Inflammatory macrophage treated with lipopolysaccharide for 1 hour (primary cell): Measurements from ENCODE around the gene PAPSS2.

Experiments
- DNase-seq, 2 donors: peaks; one replicate each; pipeline ENCODE4 v3.0.0-alpha.2; 2020 to 2022

The PAPSS2 gene

DNA sequence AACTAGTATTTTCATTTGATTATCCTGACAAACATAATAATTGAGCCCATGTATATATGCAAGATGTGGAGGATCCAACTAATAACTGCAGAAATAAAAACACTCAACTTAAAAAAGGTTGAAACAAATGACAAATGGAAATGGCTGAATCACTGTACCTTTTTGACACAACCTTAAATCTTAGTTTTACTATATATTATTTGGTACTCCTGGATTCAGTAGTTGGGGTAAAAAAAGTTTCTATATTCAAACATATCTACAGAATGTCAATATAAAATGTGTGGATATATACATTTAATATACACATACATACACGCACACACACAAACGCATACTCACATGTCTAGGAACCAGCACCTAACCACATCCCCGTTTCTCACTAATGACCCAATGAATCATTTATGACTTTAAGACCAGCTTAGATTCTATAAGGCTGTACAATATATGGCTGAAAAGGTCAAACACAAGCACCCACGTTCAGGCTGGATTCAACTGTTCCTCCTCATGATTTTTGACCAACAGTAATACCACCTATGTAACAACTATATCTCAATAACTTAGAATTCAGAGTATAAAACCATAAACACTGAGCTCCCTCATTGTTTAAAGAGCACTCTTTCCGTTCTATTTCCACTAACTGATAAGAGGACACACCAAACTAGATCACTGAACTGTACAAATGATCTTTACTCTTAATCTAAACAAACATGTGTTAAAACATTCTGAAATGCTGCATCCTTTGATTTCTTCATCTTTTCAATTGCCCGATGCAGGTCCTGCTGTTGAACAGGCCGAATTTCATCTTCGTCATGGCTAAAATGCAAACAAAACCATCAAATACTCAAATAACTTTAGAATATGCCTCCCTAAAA is 94.6 kb downstream of the PAPSS2 start:
- DNase-seq: no peak

DNA sequence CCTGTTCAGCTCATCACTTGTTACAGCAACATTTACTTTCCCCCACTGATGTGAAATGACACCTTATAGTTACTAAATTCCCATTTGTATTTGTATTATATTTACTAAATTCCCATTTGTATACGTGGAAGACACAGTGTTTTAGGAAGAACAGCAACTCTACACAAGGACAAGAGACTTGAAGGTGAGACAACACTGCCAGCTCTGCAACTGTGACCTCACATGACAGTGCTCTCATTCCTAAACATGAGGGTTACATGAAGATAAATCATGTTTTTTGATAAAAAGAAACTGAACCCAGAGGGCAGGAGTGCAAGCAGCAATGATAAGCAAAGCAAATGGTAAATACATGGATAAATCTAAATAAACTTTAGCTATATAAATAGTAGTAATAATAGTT is 98.0 kb downstream of the PAPSS2 start:
- no peak for DNase-seq

DNA sequence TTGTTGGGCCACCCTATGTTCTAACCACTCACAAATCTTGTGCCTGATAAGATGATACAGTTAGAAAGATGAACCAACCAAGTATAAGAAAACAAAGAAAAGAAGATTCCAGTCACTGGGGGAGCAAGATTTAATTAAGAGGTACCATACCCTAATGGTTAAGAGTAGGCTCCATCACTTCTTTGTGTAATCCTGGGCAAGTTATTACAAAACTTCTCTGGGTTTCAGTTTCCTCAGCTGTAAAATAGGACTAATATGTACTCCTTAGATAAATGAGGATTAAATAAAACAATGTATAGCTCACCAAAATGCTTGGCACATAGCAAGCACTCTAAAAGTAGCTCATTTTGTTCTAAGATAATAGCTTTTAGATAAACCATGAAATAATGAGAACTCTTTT is 99.9 kb downstream of the PAPSS2 start:
- peak; percentile 50 to 62 for DNase-seq

DNA sequence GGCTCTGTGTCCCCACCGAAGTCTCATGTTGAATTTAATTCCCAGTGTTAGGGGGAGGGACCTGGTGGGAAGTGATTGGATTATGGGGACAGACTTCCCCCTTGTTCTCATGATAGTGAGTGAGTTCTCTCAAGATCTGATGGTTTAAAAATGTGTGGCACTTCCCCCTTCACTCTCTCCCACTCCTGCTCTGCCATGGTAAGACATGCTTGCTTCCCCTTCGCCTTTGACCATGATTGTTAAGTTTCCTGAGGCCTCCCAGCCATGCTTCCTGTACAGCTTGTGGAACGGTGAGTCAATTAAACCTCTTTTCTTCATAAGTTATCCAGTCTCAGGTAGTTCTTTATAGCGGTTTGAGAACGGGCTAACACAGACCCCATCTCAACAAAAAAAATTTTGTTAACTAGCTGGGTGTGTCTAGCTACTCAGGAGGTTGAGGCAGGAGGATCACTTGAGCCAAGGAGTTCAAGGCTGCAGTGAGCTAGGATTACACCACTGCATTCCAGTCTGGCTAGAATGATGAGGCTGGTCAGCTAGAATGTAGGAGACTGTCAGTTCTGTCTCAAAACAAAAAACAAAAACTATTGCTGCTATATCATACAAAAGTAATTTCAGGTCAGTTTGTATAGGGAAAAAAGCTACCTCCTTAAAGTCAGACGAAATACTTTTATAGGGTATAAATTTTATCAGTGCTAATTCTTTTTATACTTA is 100.7 kb downstream of the PAPSS2 start:
- DNase-seq: peak; percentile 71 to 87

DNA sequence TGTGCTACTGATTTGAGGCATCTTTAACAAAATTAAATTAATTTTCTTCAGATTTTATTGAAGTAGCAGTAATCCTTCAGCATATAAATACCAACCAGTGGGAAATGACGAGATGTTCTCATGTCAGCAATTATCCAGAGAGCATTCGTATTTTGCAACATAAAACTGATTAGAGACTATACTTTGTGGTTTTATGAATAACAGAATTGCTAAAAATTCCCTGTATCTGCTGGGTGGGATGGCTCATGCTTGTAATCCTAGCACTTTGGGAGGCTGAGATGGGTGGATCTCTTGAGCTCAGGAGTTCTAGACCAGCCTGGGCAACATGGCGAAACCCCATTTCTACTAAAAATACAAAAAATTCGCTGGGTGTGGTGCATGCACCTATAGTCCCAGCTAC is 101.5 kb downstream of the PAPSS2 start:
- peak; percentile 13 to 53 for DNase-seq

DNA sequence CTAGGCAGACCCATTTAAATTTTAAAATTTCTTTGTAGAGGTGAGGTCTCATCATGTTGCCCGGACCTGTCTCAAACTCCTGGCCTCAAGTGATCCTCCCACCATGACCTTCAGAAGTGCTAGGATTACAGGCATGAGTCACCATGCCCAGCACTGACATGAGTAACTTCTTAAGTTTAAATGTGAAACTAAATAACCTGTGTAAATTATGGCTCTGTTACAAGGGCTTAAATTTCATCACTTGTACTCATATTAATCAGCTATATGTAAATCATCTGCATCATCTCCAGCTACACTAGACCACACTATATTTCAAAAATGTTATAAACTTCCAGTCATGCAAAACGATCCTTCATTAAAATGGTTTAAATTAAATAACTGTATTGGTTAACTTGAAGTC is 102.2 kb downstream of the PAPSS2 start:
- DNase-seq: peak; percentile 67 to 86

DNA sequence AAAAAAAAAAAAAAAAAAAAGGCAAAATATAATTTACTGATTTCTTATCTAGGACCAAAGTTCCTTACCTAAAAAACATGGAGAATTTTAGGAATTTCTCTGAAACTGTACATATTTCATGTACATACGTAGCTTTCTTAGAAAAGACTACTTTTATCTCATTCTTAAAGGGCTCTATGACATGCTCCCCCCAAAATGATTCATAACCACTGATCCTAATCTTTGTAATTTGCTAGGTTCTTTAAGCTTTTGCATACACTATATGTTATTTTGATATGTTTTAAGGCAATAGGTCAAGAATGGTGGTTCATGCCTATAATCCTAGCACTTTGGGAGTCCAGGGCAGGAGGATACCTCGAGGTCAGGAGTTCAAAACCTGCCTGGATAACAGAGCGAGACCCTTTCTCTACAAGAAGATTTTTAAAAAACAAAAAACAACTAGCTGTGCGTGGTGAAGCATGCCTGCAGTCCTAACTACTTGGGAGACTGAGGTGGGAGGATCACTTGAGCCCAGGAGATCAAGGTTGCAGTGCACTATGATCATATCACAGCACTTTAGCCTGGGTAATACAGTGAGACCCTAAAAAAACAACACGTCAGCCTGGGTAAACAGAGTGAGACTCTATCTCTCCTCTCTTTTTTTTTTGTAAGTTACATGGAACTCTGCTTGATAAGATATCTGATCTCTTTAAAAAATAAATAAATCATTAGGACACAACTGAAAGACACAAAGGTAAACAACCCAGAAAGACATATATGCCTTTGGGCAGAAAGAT is 103.6 kb downstream of the PAPSS2 start:
- no peak for DNase-seq

DNA sequence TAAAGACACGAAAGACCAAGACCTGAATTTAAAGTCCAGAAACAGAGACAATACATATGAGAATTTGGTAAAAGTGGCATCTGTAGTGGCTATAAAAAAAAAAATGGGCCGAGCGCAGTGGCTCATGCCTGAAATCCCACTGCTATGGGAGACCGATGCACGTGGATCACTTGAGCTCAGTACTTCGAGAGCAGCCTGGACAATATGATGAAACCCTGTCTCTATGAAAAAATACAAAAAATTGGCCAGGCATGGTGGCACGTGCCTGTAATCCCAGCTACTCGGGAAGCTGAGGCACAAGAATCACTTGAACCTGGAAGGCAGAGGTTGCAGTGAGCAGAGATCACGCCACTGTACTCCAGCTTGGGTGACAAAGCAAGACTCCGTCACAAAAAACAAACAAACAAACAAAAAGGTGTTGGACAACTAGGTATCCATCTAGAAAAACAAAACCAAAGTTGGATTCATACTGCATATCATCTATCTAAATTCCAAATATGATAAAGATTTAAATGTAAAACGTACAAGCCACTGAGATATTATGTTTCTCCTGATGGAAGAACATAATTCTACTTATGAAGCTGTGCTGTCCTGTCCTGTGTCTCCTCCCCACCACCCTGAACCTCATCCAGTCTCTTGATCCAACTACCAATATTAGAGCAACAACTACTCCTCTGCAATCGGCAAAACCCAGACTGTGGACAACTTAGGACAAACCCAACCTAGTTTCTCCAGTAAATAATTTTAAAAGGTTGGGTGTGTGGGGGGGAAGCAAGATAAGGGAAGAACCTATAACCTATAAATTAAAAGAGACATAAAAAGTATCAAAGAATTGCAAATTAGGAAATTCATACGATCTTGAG is 104.6 kb downstream of the PAPSS2 start:
- no peak for DNase-seq

DNA sequence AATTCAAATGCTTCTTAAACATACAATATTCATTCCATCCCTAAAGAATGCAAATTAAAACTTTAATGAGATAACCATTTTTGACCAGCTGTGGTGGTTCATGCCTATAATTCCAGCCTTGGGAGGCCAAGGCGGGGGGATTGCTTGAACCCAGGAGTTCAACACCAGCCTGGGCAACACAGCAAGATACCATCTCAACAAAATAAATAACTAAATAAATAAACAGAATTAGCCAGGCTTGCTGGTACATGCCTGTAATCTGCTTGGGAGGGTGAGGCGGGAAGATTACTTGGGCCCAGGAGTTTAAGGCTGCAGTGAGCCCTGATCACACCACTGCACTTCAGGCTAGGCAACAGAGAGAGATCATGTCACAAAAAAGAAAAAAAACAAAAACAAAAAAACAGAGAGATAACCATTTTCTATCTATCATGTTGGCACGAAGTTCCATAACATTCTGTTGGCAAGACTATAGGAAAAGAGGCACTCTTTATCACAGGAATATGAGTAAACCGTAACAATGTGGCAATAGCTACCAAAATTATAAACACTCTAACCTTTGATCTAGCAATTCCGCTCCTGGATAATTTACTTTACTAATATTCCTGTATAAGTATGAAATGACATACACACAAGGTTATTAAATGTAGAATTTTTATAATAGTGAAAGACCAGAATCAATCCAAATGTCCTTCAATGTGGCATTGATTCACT is 106.1 kb downstream of the PAPSS2 start:
- DNase-seq: no peak

DNA sequence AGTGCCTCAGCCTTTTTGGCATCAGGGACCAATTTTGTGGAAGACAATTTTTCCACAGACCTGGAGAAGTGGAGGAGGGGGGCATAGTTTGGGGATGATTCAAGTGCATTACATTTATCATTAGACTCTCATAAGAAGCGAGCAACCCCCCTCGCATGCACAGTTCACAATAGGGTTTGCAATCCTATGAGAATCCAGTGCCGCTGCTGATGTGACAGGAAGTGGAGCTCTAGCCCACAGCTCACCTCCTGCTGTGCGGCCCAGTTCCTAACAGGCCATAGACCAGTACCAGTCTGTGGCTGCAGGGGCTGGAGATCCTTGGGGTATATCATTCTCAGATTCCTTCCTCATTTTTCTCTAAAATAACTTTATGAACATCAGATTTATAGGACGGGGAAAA is 107.6 kb downstream of the PAPSS2 start:
- no peak for DNase-seq

DNA sequence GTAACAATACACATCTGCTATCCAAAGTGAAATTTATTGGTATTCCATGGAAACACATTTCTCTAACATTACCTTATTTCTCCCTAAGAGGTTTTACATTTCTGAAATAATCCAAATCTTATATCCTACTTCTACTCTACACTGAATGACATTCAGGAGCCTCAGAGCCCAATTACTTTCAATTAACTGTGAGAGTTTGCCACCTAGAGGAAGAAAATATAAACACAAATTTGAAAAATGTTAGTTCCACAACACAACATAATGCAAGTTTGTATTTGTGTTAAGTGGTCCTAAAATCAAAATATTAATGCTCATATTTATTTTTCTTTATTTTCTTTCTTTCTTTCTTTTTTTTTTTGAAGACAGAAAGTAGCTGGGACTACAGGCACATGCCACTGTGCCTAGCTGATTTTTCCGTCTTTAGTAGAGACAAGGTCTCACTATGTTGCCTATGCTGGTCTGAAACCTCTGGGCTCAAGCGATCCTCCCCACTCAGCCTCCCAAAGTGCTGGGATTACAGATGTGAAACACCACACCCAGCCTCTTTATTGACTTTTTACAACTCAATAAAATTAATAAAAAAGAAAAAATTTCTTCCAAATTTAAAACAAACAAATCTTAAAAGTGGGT is 112.3 kb downstream of the PAPSS2 start:
- DNase-seq: peak; percentile 29 to 82

DNA sequence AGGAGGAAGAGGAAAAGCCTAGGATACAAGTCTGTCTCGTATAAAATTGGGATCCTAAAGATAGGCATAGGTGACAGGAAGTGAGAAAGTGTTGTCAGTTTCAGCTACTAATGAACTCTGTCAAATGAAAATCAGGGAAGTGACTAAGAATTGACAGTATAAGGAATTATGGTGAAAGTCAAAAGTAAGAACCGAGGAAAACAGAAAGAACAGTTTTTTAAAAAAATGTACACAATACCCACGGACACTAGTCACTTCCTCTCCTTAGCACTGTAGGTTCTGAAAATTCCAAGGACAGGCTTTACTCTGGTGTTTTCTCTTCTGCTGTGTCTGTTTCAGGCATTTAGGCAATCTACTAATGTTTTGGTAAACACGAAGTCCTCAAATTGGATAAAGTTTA is 116.1 kb downstream of the PAPSS2 start:
- peak; percentile 42 to 68 for DNase-seq

DNA sequence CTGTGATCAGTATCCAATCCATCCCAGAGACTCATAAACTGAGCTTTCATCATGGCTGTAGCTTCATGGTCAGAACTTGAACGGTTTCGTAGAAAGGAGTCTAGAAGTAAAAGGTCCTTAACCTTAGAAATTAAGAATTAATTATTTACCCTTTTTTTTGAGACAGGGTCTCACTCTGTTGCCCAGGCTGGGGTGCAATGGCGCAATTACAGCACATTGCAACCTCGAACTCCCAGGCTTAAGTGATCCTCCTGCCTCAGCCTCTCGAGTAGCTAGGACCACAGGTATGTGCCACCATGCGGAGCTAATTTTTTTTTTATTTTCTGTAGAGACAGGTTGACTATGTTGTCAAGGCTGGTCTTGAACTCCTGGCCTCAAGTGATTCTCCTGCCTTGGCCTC is 116.7 kb downstream of the PAPSS2 start:
- no peak for DNase-seq

DNA sequence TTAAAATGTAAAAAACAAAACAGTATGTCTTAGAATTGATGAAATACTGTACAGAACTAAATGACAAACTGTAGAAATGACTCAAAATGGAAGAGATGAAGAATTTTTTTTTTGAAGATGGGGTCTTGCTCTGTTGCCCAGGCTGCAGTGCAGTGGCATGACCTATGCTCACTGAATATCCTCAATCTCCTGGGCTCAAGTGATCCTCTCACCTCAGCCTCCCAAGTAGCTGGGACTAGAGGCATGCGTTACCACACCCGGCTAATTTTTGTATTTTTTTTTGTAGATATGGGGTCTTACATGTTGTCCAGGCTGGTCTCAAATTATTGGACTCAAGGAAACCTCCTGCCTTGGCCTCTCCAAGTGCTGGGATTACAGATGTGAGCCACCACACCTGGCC is 121.9 kb downstream of the PAPSS2 start:
- DNase-seq: no peak

DNA sequence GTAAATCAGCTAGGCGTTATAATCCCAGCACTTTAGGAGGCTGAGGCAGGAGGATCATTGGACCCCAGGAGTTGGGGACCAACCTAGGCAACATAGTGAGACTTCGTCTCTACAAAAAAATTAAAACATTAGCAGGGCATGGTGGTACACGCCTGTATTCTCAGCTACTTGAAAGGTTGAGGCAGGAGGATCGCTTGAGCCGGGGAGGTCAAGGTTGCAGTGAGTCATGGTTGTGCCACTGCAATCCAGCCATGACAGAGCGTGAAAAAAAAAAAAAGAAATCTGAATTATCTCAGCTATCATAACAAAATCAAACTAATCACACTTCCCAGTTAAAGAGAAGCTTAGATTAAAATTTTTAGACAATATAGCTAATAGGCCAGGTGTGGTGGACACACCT is 123.0 kb downstream of the PAPSS2 start:
- no peak for DNase-seq

DNA sequence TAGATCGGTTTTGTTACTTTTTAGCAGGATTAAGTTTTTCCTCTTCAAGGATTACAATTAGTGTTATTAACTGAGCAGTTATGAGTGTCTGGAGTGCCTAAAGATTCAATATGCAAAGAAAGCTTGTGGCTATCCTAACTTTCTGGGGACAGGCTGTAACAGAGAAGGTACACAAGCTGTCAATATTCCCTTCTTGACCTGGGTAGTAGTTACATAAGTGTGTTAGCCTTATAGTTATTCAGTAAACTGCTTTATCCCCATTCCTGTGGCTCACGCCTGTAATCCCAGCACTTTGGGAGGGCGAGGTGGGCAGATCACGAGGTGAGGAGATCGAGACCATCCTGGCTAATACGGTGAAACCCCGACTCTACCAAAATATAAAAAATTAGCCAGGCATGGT is 126.7 kb downstream of the PAPSS2 start:
- no peak for DNase-seq

DNA sequence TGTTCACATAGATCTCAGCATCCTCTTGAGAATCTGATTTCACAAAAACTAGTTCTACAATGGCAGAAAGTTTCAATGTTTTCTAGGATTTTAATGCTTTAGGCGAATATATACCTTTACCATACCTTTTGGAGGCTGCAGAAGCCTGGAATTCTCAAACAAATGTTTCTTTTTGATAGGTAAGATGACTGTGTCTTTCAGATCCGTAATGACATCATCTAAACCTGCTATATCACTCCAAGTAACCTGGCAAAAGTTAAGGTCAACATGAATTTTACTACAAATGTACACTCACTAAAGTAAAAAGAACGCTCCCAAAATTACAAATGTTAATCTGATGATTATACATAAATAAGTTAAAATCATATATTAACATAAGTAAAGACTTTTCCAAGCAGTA is 130.5 kb downstream of the PAPSS2 start:
- DNase-seq: no peak

DNA sequence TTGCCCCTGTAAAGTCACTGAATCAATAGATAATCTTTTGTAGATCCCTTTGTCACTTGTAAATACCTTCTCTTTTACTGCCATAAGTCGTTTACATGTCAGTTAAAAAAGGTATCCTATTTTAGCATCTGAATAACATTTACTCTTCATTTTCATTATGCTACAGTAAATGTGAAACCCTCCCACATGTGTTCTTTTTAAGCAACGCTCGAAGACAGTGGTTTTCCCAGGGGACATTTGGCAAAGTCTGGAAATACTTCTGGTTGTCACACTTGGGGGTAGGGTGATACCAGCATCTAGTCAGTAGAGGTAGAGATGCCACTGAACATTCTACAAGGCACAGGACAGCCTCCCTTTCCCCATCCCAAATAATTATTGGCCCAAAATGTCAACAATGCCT is 134.6 kb downstream of the PAPSS2 start:
- DNase-seq: no peak
